A673 (cell line): ENCODE measurements around the gene PRR5L. TPM values are rescaled to one million over a fixed set of nuclear protein-coding genes. Genes with fewer than 3 reads are reported as not detected.

Source experiments
- BruUV-seq: library from RNA; stranded (reverse); fragments of 400-500 nt; replicated peaks from 2 replicates; lab custom pipeline; 2021; lab: Mats Ljungman, UMichigan
- CTCF ChIA-PET: fragments of 300-600 bp; sonication (Branson Sonifier 250); formaldehyde crosslinking; loops from one replicate; lab custom pipeline; 2022; ENCODE audit warnings: antibody characterized with exemption; lab: Charles Lee
- POLR2A ChIA-PET: fragments of 300-600 bp; sonication (Branson Sonifier 250); formaldehyde crosslinking; loops from one replicate; lab custom pipeline; 2022; ENCODE audit warnings: antibody characterized with exemption; ENCODE audit not compliant: low non-redundant PET; lab: Charles Lee
- DNase-seq: peaks from one replicate; pipeline ENCODE4 v3.0.0-alpha.2; 2015; ENCODE audit warnings: low spot score
- H3K27ac ChIP-seq: fragments of 200-600 bp; sonication (generic); 2 replicates; pipeline ENCODE4 v1.5.1; 2016; ENCODE audit warnings: mixed run types, low read depth, mild to moderate bottlenecking, mixed read lengths, antibody characterized with exemption, low read length; ENCODE audit not compliant: poor library complexity, severe bottlenecking
- H3K27me3 ChIP-seq: fragments of 200-600 bp; sonication (generic); replicated peaks from 2 replicates; pipeline ENCODE4 v1.6.1; 2017; ENCODE audit warnings: mixed run types, low read depth, mild to moderate bottlenecking, mixed read lengths, antibody characterized with exemption, low read length; ENCODE audit not compliant: insufficient read depth, poor library complexity
- H3K36me3 ChIP-seq: fragments of 200-600 bp; sonication (generic); 2 replicates; pipeline ENCODE4 v1.6.1; 2016; ENCODE audit warnings: mixed run types, mild to moderate bottlenecking, mixed read lengths, antibody characterized with exemption, low read length; ENCODE audit not compliant: insufficient read depth, poor library complexity, severe bottlenecking
- H3K4me1 ChIP-seq: fragments of 200-600 bp; sonication (generic); 2 replicates; pipeline ENCODE4 v1.6.1; 2017; ENCODE audit warnings: mixed run types, mild to moderate bottlenecking, mixed read lengths, antibody characterized with exemption, low read length; ENCODE audit not compliant: insufficient read depth, poor library complexity, severe bottlenecking
- H3K4me3 ChIP-seq: fragments of 200-600 bp; sonication (generic); 2 replicates; pipeline ENCODE4 v1.5.1; 2016; ENCODE audit warnings: low read depth, mixed run types, mild to moderate bottlenecking, mixed read lengths, low read length; ENCODE audit not compliant: poor library complexity, severe bottlenecking
- H3K9me3 ChIP-seq: fragments of 200-600 bp; sonication (generic); 2 replicates; pipeline ENCODE4 v1.6.1; 2016; ENCODE audit warnings: mixed run types, low read depth, mild to moderate bottlenecking, mixed read lengths, antibody characterized with exemption, low read length; ENCODE audit not compliant: poor library complexity, severe bottlenecking
- EZH2 ChIP-seq: fragments of 200-600 bp; sonication (generic); IDR thresholded peaks from 2 replicates; pipeline ENCODE4 v1.6.1; 2017; ENCODE audit warnings: borderline replicate concordance, low read depth, mild to moderate bottlenecking, mixed read lengths, antibody characterized with exemption, low read length; ENCODE audit not compliant: poor library complexity, severe bottlenecking
- intact Hi-C: fragments of 100-400 bp; cut with micrococcal nuclease; formaldehyde crosslinking; loops from one replicate; pipeline ENCODE4 v1.10.0; 2022; ENCODE audit not compliant: unreplicated experiment
- total RNA-seq: library from RNA; stranded (reverse); gene quantifications from 2 replicates; pipeline ENCODE4 v1.2.3, GENCODE V29; 2021
- TF ChIP-seq, protein P1 (sequence below): fragments of 300-800, 200-600 bp; sonication (generic); conservative IDR thresholded peaks from 2 replicates; pipeline ENCODE4 v1.5.1; 2017; ENCODE audit warnings: low read depth, mild to moderate bottlenecking, antibody characterized with exemption, low read length, moderate library complexity, mixed read lengths

Gene PRR5L
- total RNA-seq, 1 experiment from 2014 or later: 102 TPM

DNA sequence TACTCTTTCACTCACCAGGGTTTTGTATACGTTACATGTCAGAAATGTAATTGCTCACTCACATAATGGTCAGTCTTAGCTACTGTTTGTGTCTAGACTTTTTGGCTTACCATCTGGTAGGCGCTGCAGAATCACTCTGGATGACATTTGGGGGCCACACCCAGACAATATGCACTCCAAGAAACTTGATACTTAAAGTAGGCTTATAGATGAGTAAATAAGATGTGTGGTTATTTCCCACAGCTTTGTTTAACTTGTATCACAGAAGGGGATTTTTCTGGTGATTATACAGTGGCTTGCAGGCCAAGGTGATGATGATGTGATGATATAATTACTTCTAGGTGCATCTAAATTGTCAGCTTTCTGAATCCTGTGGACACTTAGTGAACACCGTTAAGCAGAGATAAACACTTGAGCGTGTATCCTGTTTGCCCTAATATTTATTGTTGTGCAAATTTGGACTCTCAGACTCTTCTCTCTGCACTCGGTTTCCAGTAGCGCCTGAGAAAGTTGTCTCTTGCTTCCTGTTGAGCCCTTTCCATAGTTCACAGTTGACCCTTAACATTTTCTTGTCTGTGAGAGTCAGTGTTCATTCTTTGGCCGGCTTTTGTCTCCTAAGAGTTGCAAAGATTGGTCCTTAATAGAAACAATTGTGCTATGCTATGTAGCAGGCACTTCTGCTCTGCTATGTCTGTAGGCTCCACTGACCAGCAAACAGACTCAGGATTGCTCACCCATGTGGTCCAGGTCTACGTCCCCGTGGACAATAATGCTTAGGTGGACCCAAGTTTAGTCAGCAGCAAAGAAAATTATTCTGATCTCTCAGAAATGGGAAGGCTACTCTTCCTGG, 89.3 kb downstream of the PRR5L start:
- ChIA-PET CTCF (no interaction called here), POLR2A (no interaction called here)
- Histone ChIP-seq H3K4me1 (peaks cover 8% of the 10 kb centered on the region), H3K27me3 (no peaks in the 10 kb centered on the region), H3K4me3 (no peak overlapping the region), H3K27ac (no peak overlapping the region), H3K36me3 (peaks cover 16% of the 10 kb centered on the region), H3K9me3 (no peaks in the 10 kb centered on the region)
- intact Hi-C loops: no loop called here
- no TSS peak for BruUV-seq
- TF ChIP-seq, protein P1, sequence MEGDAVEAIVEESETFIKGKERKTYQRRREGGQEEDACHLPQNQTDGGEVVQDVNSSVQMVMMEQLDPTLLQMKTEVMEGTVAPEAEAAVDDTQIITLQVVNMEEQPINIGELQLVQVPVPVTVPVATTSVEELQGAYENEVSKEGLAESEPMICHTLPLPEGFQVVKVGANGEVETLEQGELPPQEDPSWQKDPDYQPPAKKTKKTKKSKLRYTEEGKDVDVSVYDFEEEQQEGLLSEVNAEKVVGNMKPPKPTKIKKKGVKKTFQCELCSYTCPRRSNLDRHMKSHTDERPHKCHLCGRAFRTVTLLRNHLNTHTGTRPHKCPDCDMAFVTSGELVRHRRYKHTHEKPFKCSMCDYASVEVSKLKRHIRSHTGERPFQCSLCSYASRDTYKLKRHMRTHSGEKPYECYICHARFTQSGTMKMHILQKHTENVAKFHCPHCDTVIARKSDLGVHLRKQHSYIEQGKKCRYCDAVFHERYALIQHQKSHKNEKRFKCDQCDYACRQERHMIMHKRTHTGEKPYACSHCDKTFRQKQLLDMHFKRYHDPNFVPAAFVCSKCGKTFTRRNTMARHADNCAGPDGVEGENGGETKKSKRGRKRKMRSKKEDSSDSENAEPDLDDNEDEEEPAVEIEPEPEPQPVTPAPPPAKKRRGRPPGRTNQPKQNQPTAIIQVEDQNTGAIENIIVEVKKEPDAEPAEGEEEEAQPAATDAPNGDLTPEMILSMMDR: no peak
- no peak for TF ChIP-seq EZH2
- DNase-seq: no peak

DNA sequence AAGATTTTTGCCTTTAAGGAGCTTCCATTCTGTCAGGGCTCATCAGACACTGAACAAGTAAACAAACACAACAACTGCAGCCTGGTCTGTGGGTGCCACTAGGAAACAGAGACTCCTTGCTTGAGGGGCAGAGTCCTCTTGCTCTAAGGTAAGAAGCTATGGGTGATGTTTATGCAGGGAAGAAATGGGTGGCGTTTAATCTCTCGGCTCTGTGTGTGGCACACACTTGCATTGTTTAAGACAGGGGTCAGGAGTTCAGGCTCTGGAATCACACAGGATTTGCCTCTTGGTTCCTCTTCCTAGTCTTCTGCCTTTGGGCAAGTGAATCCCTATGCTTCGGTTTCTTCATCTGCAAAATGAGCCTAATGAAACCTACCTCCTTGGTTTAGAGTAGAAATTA, 90.3 kb downstream of the PRR5L start:
- POLR2A ChIA-PET: no interaction called here
- H3K4me3 ChIP-seq: no peak overlapping the region
- TF ChIP-seq, protein P1: no peak
- TF ChIP-seq EZH2: no peak
- H3K27me3 ChIP-seq: no peaks in the 10 kb centered on the region
- CTCF ChIA-PET: no interaction called here
- no peak overlapping the region for H3K27ac ChIP-seq
- no peak for DNase-seq
- no TSS peak for BruUV-seq
- H3K36me3 ChIP-seq: peaks cover 16% of the 10 kb centered on the region
- no peaks in the 10 kb centered on the region for H3K4me1 ChIP-seq
- H3K9me3 ChIP-seq: no peaks in the 10 kb centered on the region
- intact Hi-C loops: no loop called here

DNA sequence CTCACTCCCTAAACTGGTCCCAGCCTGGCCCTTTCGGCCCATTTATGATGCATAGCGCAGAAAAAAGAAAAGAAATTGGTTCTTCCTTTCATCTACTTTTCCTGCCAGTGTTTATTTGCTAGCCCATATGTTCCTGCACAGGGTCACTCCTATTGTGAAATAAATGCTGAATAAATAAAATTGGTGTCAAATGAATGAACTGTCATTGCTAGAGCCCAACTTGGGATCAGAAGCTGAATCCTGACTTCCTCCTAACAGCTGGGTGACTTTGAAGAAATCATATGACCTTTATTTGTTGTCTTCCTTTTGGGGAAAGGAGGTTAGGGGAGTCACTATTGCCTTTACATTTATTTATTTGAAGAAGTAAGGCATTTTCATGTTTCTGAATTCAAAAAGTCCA, 92.0 kb downstream of the PRR5L start:
- H3K27ac ChIP-seq: no peak overlapping the region
- intact Hi-C loops: no loop called here
- no TSS peak for BruUV-seq
- no peaks in the 10 kb centered on the region for H3K27me3 ChIP-seq
- H3K36me3 ChIP-seq: no peaks in the 10 kb centered on the region
- DNase-seq: no peak
- H3K4me1 ChIP-seq: no peaks in the 10 kb centered on the region
- POLR2A ChIA-PET: no interaction called here
- CTCF ChIA-PET: no interaction called here
- no peak overlapping the region for H3K4me3 ChIP-seq
- TF ChIP-seq EZH2: no peak
- TF ChIP-seq, protein P1: no peak
- H3K9me3 ChIP-seq: no peaks in the 10 kb centered on the region
